Measurements from ENCODE around the gene LRRN2. TPM values are rescaled to one million over a fixed set of nuclear protein-coding genes. Genes with fewer than 3 reads are reported as not detected.
A peak's percentile ranks its signal among the peaks of the same experiment; 100 is the strongest.

LRRN2 gene
- total RNA-seq, 1 experiment from 2014 or later, result 5.3 TPM

DNA sequence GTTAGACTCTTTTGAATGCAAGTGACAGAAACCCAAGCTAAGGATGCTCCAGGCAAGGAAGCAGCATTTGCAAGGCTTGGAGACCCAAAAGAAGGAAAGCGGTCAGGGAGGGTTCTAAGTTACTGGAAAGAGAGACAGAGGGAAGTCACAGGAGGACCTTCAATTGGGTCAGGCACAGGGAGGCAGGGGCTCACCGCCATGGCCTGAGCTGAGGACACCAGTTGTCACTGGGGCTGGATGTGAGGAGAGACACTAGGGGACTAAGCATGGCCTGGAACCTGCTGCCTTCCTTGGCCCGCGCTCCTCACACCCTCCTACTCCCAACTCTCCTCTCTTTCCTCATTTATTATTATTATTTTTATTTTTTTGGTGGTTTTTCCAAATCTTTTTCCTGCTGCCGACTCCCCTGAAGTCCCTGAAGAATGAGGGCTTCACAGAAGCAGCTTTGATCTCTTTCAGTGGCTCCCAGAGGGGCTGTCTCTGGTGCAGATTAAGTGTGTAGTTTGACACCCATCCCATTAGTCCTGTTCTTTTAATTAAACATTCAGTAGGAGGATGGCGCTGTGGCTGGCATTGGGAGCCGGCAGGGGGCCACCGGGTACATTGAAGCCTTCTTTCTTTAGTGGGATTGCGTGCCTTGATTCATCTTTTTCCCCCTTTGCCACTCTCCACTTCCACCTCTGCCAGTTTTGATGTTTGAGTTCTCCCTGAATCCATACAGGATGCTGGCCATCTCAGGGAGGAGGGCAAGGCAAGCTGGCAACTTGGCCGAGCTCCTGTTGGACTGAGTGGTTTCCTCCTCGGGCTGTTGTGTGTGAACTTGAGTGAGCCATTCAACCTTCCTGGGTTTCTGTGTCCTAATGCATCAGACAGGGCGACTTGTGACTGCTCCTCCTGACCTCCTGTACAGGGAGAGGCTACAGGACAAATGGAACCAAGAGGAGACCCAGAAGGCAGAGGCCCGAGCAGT, 110.0 kb downstream of the LRRN2 start (continued):
- TF ChIP-seq, protein P1, sequence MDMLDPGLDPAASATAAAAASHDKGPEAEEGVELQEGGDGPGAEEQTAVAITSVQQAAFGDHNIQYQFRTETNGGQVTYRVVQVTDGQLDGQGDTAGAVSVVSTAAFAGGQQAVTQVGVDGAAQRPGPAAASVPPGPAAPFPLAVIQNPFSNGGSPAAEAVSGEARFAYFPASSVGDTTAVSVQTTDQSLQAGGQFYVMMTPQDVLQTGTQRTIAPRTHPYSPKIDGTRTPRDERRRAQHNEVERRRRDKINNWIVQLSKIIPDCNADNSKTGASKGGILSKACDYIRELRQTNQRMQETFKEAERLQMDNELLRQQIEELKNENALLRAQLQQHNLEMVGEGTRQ (CRISPR knock-in tag; IDR thresholded peaks at IDR 0.05), result no peak
- TF ChIP-seq ZNF138 (CRISPR knock-in tag; conservative IDR thresholded peaks at IDR 0.05) (no peak), FOXJ3 (CRISPR knock-in tag; IDR thresholded peaks at IDR 0.05; ENCODE audit: borderline replicate concordance) (no peak), TCF7 (CRISPR knock-in tag; IDR thresholded peaks at IDR 0.05; ENCODE audit: low read depth) (no peak), GTF2I (CRISPR knock-in tag; conservative IDR thresholded peaks at IDR 0.05) (no peak)

DNA sequence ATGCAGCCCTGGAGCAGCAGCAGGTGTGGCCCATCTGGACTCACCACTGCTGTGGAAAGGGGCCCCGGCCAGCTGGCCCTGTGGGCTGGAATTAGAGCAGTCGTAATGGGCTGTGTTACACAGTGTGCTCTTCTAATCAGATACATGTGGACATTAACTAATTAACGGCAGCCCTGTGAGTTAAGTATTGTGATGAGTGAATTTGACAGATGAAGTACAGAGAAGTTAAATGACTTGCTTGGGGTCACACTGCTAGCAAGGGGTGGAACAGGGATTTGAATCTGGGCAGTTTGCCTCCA, 110.7 kb downstream of the LRRN2 start:
- CTCF ChIA-PET, result interaction anchor here (0.5 to 3.6 kb wide), 20 partner anchors 9 to 1047 kb away, joined by 3 to 32 read pairs (median 5); partner anchors contain the start of gene MDM4
- TF ChIP-seq JUN (CRISPR knock-in tag; IDR thresholded peaks at IDR 0.05), result no peak
- no peak for TF ChIP-seq NFYB (CRISPR knock-in tag; conservative IDR thresholded peaks at IDR 0.05; ENCODE audit: low read depth)
- TF ChIP-seq, protein P2, sequence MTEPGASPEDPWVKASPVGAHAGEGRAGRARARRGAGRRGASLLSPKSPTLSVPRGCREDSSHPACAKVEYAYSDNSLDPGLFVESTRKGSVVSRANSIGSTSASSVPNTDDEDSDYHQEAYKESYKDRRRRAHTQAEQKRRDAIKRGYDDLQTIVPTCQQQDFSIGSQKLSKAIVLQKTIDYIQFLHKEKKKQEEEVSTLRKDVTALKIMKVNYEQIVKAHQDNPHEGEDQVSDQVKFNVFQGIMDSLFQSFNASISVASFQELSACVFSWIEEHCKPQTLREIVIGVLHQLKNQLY (CRISPR knock-in tag; IDR thresholded peaks at IDR 0.05), result no peak
- TF ChIP-seq ZNF138 (CRISPR knock-in tag; conservative IDR thresholded peaks at IDR 0.05), result no peak
- TF ChIP-seq TP53 (CRISPR knock-in tag; IDR thresholded peaks at IDR 0.05), result no peak
- TF ChIP-seq RORB (CRISPR knock-in tag; IDR thresholded peaks at IDR 0.05), result no peak
- TF ChIP-seq GTF2I (CRISPR knock-in tag; conservative IDR thresholded peaks at IDR 0.05), result no peak
- TF ChIP-seq FOXP1 (CRISPR knock-in tag; IDR thresholded peaks at IDR 0.05; ENCODE audit: borderline replicate concordance), result no peak
- TF ChIP-seq GABPB1 (CRISPR knock-in tag; IDR thresholded peaks at IDR 0.05), result no peak
- ATAC-seq (no peak), DNase-seq (ENCODE audit: low spot score) (no peak)
- Mint-ChIP-seq H3K27ac (no peak overlapping the region), H3K9me3 (peaks cover 4% of the 10 kb centered on the region; the same call in 1 of the 2 replicates), H3K27me3 (ENCODE audit: low read depth) (peaks cover 23% of the 10 kb centered on the region), H3K36me3 (peaks cover 8% of the 10 kb centered on the region), H3K4me1 (peaks cover 83% of the 10 kb centered on the region), H3K4me3 (no peak overlapping the region; the same call in 1 of the 2 replicates)
- POLR2A ChIA-PET, result interaction anchor here (2.0 kb wide), 1 partner anchor 59 kb away, joined by 4 read pairs; the partner anchor contains the start of gene MDM4

DNA sequence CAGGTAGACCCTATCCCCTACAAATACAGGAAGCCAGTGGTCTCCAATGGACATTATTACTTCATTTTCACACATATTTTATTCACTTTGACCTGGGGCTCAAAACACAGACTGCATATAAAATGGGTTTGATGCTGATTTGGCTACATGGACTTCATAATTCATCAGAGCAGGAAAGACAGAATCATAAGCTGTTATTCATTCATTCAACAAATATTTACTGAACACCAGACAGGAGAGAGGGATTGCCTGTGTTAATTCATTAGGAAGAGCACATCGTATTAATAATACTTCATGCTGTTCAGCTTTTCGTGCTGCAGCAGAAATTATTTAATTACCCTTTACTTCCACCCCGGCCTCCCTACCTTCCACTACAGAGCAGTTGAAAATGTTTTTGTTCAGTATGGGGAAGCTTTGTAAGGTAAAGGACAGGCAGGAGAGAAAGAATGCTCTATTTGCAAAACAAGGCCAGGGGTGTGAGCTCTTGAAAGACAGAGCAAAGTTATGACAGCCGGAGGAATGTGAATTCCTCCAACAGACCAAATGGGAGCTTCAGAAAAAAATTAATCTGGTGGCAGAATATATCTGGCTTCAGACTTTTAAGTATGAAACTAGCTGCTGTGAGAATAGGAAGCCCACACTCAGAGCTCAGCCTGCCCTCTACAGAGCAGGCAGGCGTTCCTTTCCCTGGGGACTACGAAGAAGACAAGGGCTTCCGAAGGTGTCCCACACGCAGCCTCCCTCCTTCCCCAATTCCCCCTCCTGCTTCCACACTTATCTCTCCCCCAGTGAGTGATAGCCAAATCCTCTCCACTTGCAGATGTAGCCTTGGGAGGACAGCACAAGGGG, 111.3 kb downstream of the LRRN2 start:
- Mint-ChIP-seq H3K4me3 (peak overlapping the region; percentile 13), H3K27me3 (ENCODE audit: low read depth) (peaks cover 25% of the 10 kb centered on the region), H3K4me1 (peaks cover 82% of the 10 kb centered on the region), H3K36me3 (peaks cover 8% of the 10 kb centered on the region), H3K27ac (peak overlapping the region; percentile 57), H3K9me3 (peaks cover 4% of the 10 kb centered on the region; the same call in 1 of the 2 replicates)
- ATAC-seq (peak; percentile 42), DNase-seq (ENCODE audit: low spot score) (no peak)
- POLR2A ChIA-PET, result interaction anchor here (1.3 to 2.0 kb wide), 2 partner anchors 9 to 58 kb away, joined by 3 to 4 read pairs; partner anchors contain the start of gene MDM4
- CTCF ChIA-PET, result interaction anchor here (0.5 to 3.6 kb wide), 22 partner anchors 8 to 1046 kb away, joined by 3 to 32 read pairs (median 4); partner anchors contain the start of gene MDM4
- TF ChIP-seq, protein P3, sequence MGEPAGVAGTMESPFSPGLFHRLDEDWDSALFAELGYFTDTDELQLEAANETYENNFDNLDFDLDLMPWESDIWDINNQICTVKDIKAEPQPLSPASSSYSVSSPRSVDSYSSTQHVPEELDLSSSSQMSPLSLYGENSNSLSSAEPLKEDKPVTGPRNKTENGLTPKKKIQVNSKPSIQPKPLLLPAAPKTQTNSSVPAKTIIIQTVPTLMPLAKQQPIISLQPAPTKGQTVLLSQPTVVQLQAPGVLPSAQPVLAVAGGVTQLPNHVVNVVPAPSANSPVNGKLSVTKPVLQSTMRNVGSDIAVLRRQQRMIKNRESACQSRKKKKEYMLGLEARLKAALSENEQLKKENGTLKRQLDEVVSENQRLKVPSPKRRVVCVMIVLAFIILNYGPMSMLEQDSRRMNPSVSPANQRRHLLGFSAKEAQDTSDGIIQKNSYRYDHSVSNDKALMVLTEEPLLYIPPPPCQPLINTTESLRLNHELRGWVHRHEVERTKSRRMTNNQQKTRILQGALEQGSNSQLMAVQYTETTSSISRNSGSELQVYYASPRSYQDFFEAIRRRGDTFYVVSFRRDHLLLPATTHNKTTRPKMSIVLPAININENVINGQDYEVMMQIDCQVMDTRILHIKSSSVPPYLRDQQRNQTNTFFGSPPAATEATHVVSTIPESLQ (CRISPR knock-in tag; IDR thresholded peaks at IDR 0.05), result no peak
- TF ChIP-seq, protein P2 (CRISPR knock-in tag; IDR thresholded peaks at IDR 0.05), result no peak
- TF ChIP-seq JAZF1 (CRISPR knock-in tag; IDR thresholded peaks at IDR 0.05) (no peak), ELF4 (CRISPR knock-in tag; IDR thresholded peaks at IDR 0.05; ENCODE audit: low read depth) (no peak), ZNF219 (CRISPR knock-in tag; IDR thresholded peaks at IDR 0.05; ENCODE audit: borderline replicate concordance) (no peak), ZNF317 (CRISPR knock-in tag; IDR thresholded peaks at IDR 0.05; ENCODE audit: borderline replicate concordance, low read depth) (no peak), ZNF423 (CRISPR knock-in tag; IDR thresholded peaks at IDR 0.05) (no peak), ZNF121 (CRISPR knock-in tag; IDR thresholded peaks at IDR 0.05) (no peak)
- TF ChIP-seq, protein P4, sequence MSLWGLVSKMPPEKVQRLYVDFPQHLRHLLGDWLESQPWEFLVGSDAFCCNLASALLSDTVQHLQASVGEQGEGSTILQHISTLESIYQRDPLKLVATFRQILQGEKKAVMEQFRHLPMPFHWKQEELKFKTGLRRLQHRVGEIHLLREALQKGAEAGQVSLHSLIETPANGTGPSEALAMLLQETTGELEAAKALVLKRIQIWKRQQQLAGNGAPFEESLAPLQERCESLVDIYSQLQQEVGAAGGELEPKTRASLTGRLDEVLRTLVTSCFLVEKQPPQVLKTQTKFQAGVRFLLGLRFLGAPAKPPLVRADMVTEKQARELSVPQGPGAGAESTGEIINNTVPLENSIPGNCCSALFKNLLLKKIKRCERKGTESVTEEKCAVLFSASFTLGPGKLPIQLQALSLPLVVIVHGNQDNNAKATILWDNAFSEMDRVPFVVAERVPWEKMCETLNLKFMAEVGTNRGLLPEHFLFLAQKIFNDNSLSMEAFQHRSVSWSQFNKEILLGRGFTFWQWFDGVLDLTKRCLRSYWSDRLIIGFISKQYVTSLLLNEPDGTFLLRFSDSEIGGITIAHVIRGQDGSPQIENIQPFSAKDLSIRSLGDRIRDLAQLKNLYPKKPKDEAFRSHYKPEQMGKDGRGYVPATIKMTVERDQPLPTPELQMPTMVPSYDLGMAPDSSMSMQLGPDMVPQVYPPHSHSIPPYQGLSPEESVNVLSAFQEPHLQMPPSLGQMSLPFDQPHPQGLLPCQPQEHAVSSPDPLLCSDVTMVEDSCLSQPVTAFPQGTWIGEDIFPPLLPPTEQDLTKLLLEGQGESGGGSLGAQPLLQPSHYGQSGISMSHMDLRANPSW (CRISPR knock-in tag; conservative IDR thresholded peaks at IDR 0.05; ENCODE audit: low read depth), result no peak

Data from WTC11 (cell line).